DMS79 treated with DMSO at 0.1 percent for 48 hours (cell line): ENCODE measurements around the gene NT5C1B.
A peak's percentile ranks its signal among the peaks of the same experiment; 100 is the strongest.

Experiments used
- DNase-seq: peaks from one replicate; lab custom pipeline; 2025; lab: John Stamatoyannopoulos, UW

The NT5C1B gene

GRCh38 chr2:18551169-18551568, 38.2 kb downstream of the NT5C1B start:
- no peak for DNase-seq

GRCh38 chr2:18550433-18550832, 38.9 kb downstream of the NT5C1B start:
- no peak for DNase-seq

- DNase-seq: no peak
These were observed 40.3 kb downstream of the NT5C1B start for GRCh38 chr2:18549083-18549482.

- no peak for DNase-seq
These were observed 40.7 kb downstream of the NT5C1B start for GRCh38 chr2:18548621-18549020.

DNA sequence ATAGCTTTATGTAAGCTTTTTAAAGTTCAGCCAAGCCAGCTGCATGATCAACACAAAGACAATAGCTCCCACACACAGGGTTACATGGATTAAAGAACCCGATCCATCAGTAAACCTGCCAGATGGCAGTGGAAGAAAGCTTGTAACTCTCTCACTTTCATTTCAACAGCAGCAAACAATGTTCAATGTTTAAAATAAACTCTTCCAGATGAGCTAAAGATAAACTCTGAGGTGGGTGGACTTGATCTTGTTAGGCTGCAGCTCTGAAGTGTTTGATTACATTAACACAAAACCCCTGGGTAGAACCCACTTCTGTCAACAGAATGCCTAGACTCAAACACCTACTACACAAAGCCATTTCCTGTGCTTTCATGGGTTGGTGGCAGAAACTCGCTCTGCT, 42.8 kb downstream of the NT5C1B start:
- DNase-seq: no peak

GRCh38 chr2:18545384-18545783, 44.0 kb downstream of the NT5C1B start:
- DNase-seq: no peak

- DNase-seq: no peak
These were observed 45.2 kb downstream of the NT5C1B start for GRCh38 chr2:18544171-18544570.

- no peak for DNase-seq
These were observed 48.5 kb downstream of the NT5C1B start for GRCh38 chr2:18540872-18541271.

GRCh38 chr2:18536697-18537096, 52.7 kb downstream of the NT5C1B start:
- no peak for DNase-seq

DNA sequence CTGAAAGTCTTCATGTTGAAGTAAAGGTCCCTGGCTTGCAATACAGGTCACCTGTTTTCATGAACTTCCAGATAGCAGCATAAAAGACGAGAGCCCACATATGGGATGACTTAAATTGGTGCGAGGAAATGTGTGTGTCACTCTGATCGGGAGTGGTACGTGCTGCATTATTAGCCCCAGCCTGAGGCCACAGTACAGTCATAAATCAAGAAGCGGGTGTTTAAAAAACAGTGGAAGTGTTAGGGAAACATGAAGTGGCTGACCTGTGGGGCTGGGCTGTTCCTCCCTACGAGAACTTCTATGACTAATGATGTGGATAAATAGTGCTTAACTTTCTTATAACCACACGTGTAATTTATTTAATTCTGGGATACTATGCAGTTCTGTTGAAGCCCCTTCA, 53.3 kb downstream of the NT5C1B start:
- no peak for DNase-seq

GRCh38 chr2:18531194-18531593, 58.2 kb downstream of the NT5C1B start:
- DNase-seq: no peak

GRCh38 chr2:18527822-18528221, 61.5 kb downstream of the NT5C1B start:
- DNase-seq: no peak

- no peak for DNase-seq
These were observed 62.0 kb downstream of the NT5C1B start for GRCh38 chr2:18527326-18527725.

DNA sequence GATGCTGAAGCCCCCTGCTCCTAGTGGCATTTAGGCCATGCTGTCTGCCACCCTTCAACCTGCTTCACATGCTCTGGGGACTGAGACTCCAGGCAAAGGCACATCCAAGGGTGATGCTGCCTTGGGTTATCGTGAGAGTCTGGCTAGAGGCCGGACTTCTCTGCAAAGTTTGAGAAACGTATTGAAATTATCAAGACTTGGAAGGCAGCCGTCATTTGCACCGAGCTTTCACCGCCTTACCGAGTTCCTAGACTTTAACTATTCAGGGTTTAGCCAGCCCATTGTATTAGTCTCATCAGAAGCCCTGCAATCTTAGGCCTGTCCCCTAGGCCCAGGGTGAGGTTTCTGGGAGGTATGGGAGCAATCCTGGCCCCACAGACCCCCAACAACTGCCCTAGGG, 62.9 kb downstream of the NT5C1B start:
- DNase-seq: no peak

DNA sequence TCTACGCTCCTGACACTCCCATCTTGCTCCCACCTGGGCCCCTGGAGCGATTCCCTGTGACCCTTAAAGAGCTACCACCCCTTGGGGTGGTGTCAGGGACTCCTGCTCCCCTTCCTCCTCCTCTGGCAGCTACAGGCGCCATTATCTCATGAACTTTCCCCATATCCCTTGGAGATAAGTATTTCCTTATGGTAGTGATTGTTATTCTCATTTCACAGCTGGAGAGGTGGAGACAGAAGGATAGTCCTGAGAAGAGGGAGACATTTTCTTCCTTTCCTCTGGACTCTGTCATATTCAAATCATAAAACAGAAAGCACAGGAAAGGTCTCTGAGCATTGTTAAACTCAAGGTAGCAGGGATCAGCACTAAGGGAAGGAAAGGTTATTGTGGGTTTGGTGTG, 63.5 kb downstream of the NT5C1B start:
- DNase-seq: no peak

GRCh38 chr2:18525236-18525635, 64.1 kb downstream of the NT5C1B start:
- no peak for DNase-seq

- DNase-seq: no peak
These were observed 66.8 kb downstream of the NT5C1B start for GRCh38 chr2:18522484-18523146.

GRCh38 chr2:18520451-18521425, 68.6 kb downstream of the NT5C1B start:
- DNase-seq: peak; percentile 45

DNA sequence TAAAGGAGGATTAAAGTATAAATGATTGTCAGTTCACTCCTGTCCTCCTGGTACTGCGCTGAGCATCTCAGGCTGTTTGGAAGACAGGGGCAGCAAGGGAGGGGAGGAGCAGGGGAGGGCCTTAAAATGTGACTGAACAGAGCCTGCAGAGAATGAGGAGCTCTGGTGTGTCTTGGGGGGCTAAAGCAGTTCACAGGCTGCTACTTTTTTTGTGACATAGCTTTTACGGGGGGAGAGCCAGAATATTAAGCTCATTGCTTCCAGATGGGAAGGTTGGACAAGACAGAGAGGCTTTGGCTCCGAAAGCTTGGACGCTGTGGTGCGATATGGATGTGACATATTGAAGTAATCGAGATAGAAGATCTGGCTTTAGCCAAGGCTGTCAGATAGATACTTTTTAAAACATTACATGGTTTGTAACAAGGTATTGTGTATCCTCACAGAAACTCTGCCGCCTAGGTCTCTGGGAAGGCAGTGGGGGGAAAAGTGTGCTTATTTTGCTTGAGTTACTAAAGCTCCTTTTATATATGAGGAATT, 69.4 kb downstream of the NT5C1B start:
- DNase-seq: no peak

DNA sequence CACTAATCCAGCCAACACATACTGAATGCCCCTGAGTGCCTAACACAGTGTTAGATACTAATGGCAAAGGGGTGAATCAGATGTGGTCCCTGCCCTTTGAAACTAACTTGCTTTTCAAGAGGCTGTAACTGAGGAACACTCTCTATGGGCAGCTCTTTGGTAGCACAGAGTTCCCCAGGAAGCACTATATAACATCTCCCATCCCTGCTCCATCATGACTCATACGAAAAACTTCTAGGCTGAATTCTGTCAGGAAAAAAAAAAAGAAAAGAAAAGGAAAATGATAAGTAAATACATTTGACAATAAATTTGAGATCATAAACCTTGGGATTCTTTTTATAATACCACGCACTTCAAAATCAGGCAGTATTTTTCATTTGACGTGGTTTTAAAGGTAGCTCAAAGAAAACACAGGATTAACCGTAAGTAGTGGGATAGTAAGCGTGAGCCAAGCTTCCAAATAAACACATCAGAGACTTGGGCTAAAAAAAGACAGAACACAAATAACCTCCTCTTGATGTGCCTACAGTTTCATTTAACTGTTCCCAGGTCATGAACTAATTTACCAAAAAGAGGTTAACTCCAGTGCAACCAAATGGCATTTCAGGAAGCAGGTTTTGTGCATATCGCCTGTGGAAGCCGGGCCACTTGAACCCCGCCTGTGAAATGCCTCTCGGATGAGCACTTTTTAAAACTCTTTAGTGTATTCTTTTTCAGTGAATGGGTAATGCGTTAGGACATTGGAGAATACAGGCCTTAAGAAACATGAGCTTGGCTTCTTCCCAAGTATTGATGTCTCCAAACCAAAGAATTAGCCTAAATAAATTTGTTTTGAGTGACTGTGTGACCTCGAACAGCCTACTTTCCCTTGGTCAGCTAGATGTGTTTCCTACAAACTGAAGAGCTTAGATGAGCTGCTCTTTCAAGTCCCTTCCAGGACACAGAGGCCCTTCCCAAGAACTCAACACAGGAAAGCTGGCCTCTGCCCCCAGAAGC, 71.0 kb downstream of the NT5C1B start:
- DNase-seq: no peak

- no peak for DNase-seq
These were observed 72.0 kb downstream of the NT5C1B start for GRCh38 chr2:18517386-18517785.

- DNase-seq: no peak
These were observed 73.3 kb downstream of the NT5C1B start for GRCh38 chr2:18516112-18516511.
